DMS153 treated with DMSO at 0.1 percent for 48 hours (cell line): Measurements from ENCODE around the gene CNEP1R1.

ENCODE experiments used
- DNase-seq: peaks from one replicate; lab custom pipeline; 2025; ENCODE audit not compliant: unreplicated experiment; lab: John Stamatoyannopoulos, UW

The CNEP1R1 gene

DNA sequence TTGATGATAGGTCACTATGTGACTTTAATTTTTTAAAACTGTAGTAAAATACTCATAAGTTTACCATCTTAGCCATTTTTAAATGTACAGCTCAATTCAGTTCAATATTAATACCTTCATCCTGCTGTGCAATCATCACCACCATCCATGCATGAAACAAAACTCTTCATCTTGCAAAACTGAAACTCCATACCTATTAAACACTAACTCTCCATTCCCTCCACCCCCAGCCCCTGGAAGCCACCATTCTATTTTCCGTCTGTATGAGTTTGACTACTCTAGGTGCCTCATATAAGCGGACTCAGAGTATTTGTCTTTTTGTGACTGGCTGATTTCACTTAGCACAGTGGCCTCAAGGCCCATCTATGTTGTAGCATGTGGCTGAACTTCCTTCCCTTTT lies 9.4 kb upstream of the CNEP1R1 start:
- no peak for DNase-seq

DNA sequence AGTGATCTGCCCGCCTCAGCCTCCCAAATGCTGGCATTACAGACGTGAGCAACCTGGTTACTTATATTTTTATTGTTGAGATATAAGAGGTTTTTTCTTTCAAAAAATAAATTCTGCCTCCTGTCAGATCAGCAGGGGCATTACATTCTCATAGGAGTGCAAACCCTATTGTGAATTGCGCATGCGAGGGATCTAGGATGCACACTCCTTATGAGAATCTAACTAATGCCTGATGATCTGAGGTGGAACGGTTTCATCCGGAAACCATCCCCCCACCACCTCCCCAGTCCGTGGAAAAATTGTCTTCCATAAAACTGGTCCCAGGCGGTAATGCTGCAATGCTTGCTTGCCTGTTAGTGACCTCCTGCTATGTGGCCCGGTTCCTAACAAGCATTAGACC lies 7.5 kb upstream of the CNEP1R1 start:
- DNase-seq = no peak

DNA sequence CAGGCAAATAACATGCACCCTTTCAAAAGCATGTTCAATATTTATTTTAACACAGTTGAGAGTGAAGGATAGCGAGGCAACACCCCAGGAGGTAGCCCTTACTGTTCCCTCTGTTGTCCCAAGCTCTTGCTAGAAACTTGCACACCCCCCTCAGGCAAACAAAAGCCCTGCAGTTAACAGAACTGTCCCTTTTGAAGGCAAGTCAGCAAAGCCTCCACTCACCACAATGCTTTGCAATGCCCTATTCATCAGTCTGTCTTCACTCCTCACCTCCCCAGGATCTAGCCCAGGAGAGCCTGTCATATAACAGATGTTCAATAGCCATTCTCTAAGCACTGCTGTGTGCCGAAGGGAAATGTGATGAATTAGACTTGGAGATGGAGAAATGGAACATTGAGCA lies 3.5 kb upstream of the CNEP1R1 start:
- no peak for DNase-seq

DNA sequence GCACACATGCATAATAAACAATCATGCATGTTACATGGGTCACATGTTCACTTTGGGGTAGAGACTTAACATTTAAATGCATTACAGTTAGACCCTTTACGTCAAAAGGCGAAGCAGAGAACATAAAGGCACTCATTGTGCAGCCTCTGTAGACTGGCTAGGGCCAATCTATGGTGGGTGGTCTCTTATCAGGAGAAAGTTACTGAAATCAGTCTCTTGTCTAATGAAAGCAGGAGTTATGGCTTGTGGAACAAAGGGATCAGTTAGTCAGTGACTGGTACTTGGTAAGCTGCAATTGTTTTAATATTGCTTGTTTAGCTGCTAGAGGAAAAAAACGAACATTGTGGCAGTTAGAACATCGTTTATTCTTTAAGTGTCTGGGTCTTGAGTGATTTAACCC lies 1.4 kb upstream of the CNEP1R1 start:
- DNase-seq = no peak

DNA sequence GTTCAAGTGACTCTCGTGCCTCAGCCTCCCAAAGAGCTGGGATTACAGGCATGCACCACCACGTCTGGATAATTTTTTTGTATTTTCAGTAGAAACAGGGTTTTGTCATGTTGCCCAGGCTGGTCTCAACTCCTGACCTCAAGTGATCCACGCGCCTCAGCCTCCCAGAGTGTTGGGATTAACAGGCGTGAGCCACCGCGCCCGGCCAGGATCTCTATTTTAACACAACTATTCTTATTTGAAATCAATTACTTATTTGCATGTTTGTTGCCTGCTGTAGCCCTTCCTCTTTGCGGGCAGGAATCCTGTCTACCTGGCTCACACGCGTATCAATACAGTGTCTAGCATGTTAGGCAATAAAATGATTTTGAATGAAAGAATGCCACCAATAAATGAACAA lies 818 bp upstream of the CNEP1R1 start:
- no peak for DNase-seq

DNA sequence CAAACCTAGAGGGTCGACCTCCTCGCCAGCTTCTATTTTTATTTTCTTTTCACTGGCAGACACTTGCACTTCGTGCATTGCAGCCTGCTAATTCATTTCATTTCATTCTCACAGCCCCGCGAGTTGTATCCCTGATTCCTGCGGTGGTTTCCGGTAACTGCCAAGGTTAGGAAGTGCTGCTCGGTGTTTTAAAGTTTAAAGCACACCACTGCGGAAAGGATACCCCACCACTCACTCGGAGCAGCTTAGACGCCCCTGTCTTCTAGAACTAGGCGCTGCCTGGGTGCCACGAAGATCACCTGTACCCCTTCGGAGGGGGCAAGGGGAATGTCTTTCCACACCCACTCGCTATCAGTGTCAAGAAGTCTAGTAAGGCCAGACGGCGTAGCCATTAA lies 509 bp downstream of the CNEP1R1 start:
- no peak for DNase-seq

DNA sequence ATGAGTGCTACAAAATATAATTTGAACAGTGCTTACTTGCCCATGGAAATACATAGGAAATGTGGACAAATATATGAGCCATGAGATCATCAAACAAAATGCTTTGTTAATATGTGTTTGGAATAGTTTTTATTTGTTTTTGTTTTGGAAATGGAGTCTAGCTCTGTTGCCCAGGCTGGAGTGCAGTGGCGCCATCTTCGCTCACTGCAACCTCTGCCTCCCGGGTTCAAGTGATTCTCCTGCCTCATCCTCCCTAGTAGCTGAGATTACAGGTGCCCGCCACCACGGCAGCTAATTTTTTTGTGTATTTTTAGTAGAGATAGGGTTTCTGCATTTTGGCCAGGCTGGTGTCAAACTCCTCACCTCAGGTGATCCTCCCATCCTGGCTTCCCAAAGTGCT lies 2.8 kb downstream of the CNEP1R1 start:
- DNase-seq = no peak

DNA sequence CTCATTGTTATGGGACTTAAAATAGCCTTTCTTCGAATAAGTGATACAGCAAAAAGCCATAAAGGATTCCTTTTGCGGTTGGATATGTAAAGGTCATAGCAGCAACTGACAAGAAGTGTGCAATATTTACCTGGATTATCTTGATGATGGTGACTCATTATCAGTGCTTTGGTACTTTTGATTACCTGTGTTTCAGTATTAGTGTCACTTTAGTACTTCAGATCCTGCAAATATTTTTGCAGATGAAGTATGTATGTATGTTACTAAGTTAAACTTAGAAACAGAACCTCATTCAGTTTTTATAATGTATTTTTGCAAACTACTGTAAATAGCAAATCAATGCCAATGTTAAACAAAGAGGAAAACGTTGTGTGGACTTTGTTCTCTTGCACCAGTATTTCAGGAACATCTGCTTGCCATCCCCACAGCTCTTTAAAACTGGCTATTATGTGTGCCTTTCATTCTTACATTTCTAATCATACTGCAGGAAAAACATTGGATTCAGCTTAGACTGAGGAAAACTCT lies 10.5 kb downstream of the CNEP1R1 start:
- DNase-seq = no peak

DNA sequence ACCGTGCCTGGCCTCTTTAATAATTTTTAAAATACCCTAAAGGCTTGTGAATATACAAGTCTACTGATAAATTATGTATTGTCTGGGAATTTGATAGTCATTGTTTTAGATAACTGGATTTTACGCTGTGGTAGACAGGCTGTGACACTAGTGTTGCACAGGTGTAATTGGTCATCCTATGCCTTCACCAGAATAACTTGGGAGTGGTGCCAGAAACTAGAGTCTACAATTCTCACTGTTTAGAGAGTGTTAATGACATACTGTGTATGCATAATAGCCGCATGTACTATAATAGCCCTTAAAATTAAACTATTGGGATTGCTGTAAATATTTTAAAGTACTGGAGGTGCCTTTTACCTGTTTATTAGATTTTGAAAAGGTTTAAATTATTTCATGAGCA lies 11.4 kb downstream of the CNEP1R1 start:
- no peak for DNase-seq

DNA sequence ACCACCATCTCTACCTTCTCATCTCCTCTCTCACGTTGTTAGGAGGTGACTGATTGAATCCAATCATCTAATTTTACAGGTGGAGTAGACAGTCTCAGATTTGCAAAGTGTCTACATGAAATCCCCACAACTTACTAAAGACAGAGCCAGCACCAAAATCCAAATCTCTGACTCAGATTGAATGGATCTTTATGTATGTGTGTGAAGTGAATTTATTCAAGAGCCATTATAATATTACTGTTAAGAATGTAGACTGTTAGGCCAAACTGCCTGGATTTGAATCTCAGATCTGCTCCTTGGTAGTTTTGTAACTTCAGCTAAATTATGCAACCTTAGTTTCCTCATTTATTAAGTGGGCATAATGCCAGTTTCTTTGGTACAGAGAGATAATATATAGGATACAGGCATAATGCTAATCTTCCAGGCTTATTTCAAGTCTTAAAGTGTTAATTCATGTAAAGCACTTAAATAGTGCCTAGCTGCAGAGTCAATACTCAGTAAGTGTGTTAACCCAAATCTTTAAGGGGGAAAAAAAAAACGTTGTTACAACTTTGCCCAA lies 12.7 kb downstream of the CNEP1R1 start:
- DNase-seq = no peak

DNA sequence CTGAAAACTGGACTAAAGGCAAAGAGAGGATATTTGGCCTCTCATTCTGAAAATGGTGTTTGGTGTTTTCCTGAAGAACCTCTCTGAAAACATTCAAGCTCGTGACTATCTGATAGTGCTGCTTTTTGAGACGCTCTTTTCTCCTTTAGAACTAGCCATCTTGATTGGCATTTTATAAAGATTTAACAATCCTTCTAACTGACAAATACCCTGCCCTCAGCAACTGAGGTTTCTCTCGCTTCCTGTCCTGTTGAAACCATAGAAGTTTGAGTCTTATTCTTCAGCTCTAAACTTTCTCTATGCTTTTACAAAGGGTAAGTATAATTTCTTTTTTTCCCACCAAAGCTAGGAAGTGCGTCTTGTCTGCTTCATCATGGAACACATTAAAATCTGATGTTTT lies 13.3 kb downstream of the CNEP1R1 start:
- DNase-seq = no peak

DNA sequence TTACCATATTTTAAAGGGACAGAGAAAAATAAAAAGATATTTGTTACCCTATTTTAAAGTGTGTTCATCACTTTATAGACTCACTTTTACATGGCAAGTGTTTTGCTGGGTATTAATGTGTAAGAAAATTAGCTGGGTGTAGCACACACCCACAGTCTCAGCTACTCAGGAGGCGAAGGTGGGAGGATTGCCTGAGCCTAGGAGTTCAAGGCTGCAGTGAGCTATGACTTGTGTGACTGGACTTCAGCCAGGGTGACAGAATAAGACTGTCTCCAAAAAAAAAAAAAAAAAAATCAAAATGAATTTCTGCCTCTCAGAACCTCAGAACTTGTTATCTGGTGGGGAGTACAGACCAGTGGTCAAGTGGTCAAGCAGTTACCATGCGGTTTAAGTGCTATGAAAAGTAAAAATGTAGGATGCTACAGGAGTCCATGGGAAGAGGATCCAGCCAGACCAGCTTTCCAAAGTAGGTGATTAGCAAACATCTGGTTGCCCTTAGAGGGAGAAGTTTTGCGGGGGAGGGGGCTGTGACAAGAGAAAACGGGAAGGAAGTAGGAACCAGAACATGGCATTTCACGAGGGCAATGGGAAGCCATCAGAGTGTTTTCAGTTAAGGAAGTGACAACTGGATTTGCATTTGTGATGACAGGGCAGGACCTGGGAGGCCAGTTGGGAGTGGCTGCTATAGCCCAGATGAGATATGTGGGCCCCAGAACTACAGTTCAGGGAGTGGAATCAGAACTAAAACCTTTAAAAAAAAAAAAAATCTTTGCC lies 13.9 kb downstream of the CNEP1R1 start:
- DNase-seq = no peak

DNA sequence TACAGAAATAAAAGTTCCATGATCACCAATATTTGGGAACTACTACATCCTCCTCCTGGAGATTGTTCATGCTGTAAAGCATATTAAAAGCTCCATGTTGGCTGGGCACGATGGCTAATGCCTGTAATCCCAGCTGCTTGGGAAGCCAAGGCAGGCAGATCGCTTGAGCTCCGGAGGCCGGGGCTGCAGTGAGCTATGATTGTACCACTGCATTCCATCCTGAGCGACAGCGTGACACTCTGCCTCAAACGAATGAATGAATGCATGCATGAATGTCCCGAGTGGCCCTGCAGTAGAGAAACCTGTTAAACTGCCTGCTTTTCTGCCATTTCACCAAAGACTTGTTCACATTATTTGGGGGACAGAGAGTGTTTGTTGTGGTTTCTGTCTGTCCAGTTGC lies 15.0 kb downstream of the CNEP1R1 start:
- DNase-seq = no peak

DNA sequence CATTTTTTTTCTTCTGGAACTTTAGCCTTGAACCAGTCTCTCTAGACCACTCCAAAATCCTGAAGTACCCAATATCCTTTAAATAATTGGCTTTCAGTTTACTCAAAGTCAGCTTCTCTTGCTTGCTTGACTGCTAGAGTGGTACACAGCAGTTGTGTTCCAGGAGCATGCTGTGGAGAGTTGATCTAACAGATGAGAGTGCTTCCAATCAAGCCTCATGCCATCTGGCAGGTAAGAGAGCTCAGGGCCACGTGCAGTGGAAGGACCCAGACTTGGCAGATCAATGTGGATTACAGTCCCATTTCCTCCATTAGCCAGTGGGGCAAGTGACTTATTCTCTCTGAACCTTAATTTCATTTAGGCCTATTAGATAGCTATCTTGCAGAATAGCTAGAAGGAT lies 15.7 kb downstream of the CNEP1R1 start:
- DNase-seq = no peak

DNA sequence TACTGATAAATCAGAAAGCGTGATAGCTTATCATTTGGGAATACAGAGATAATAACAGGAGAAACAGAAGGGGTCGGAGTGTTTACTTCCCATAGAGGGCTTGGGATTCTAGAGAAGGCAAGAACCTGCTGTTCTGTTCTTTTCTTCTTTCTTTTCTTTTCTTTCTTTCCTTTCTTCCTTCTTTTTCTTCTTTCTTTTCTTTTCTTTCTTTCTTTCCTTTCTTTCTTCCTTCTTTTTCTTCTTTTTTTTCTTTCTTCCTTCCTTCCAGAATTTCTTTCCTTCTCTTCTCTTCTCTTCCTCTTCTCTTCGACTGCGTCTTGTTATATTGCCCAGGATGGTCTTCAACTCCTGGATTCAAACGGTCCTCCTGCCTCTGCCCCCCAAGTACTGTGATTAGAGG lies 18.3 kb downstream of the CNEP1R1 start:
- no peak for DNase-seq

DNA sequence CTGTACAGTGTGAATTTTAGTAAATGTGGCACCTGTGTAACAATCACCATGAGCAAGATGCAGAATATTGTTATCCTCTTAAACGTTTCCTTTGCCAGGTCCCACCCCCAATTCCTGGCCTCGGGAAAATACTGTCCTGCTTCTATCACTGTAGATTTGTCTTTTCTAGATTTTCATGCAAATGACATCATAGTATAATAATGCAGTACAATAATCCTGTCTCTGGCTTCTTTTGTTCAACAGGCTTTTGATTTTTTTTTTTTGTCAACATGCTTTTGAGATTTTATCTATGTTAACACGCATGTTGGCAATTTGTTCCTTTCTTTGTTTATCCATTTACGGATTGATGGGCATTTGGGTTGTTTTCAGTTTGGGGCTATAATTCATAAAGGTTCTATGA lies 20.4 kb downstream of the CNEP1R1 start:
- no peak for DNase-seq

DNA sequence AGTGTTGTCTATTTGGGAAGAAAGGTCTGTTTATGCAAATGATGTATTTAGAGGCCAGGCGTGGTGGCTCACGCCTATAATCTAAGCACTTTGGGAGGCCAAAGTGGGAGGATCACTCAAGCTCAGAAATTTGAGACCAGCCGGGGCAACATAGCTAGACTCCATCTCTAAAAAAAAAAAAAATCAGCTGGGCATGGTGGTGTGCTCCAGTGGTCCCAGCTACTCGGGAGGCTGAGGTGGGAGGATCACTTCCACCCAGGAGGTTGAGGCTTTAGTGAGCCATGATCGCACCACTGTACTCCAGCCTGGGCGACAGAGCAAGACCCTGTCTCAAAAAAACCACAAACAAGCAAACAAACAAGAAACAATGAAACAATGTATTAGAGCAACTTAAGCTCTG lies 21.8 kb downstream of the CNEP1R1 start:
- DNase-seq = no peak

DNA sequence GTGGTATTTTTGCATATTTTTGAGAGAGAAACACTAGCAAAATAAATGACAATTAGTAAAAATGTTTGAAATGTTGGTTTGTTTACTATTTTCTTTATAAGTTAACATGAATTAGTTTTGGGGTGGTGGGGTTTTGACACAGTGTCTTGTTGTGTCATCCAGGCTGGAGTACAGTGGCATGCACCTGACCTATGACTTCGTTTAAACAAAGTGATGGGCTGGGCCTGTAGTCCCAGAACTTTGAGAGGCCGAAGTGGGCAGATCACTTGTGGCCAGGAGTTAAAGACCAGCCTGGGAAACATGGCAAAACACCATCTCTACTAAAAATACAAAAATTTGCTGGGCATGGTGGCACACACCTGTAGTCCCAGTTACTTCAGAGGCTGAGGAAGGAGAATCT lies 22.8 kb downstream of the CNEP1R1 start:
- DNase-seq = no peak

DNA sequence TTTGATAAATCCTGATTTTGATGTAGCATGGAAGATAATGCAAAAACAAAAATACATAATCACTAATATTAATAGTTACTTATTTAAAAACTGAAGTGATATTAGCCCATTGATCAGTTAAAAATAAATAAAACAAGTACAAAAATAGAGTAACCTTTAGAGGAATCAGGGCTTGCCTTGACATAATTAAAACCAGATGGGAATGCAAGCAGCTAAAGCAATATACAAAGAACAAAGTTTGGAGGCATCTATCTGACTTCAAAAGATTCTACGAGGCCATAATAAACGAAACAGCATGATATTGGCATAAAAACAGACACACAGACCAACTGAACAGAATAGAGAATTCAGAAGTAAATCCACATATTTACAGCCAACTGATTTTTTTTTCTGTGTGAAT lies 25.8 kb downstream of the CNEP1R1 start:
- no peak for DNase-seq

DNA sequence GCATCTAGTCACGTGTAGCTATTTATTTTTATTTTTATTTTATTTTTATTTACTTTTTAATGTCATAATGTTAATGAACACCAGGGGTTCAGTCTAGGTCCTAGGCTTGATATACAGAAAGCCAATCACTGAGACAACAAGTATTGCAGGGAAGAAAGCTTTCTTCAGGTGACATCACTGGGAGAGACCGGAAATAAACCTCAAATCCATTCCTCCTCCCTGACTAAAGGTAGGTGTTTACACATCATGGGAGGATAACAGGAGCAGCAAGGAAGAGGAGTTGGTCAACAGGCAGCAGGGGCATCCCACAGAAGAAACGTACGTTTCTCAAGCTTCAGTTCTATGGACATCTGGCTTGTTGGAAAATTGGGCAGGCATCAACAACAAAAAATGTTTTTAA lies 31.2 kb downstream of the CNEP1R1 start:
- no peak for DNase-seq

DNA sequence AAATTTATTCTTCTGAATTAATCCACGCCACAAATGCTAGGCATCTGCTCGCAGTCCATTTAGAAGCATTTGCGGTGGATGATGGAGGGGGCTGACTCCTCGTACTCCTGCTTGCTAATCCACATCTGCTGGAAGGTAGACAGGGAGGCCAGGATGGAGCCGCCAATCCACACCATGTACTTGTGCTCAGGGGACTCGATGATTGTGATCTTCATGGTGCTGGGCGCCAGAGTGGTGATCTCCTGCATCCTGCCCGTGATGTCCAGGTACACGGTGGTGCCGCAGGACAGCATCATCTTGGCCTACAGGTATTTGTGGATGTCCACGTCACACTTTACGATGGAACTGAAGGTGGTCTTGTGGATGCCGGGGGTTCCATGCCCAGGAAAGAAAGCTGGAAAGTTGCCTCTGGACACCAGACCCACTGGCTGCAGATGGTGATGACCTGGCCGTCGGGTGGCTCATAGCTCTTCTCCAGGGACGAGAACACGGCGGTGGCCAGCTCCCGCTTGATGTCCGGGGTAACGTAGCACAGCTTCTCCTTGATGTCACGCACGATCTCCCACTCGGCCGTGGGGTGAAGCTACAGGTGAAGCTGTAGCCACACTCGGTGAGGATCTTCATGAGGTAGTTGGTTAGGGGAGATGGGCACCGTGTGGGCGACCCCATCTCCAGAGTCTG lies 33.2 kb downstream of the CNEP1R1 start:
- DNase-seq = no peak

DNA sequence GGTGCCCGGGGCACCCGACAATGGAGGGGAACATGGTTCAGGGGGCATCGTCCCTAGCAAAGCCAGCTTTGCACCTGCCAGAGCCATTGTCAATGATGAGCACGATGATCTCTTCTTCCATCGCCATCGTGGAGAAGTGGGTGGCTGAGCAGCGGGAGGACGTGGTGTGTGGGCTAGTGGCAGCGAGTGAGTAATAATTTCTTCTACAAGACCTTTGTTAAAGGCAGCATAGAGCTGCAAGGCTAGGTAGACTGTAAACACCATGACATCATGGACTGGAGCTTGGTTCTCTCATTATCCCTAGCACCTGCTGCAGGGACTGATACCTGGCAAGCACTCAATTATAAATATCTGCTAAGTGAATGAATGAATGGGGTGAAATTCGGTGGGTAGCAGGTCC lies 34.1 kb downstream of the CNEP1R1 start:
- DNase-seq = no peak
